T-helper 1 cell treated with Interleukin-12 subunit alpha and Interleukin-12 subunit beta and Interleukin-4 antibody, amounts not matched to agents 30 μg/mL and 1 μg/mL, for 36 hours (primary cell): ENCODE results near the gene YPEL2.
"Not testable (repeated sequence)": the region's sequence is repeated elsewhere in the genome, so short reads cannot be mapped to it uniquely, and the experiment has no call there.

Experiments
- H3K27ac Mint-ChIP-seq: one replicate; pipeline ENCODE4 v1.8.0; 2021; ENCODE audit warnings: mild to moderate bottlenecking, mixed read lengths
- H3K27me3 Mint-ChIP-seq: one replicate; pipeline ENCODE4 v1.8.0; 2021; ENCODE audit warnings: low read depth, mixed read lengths
- H3K36me3 Mint-ChIP-seq: one replicate; pipeline ENCODE4 v1.8.0; 2021; ENCODE audit warnings: low read depth, mixed read lengths
- H3K4me1 Mint-ChIP-seq: one replicate; pipeline ENCODE4 v1.8.0; 2021; ENCODE audit warnings: low read depth, mixed read lengths
- H3K4me3 Mint-ChIP-seq: one replicate; pipeline ENCODE4 v1.8.0; 2021; ENCODE audit warnings: mild to moderate bottlenecking, moderate library complexity, mixed read lengths
- H3K9me3 Mint-ChIP-seq: one replicate; pipeline ENCODE4 v1.8.0; 2021; ENCODE audit warnings: mixed read lengths

The YPEL2 gene

GRCh38 chr17:59331129-59331928 lies at the start of gene YPEL2:
Gene YPEL2, plus strand, starts transcription at chr17:59331655. Its CDS starts 21,755 bp downstream, at chr17:59353410.
- H3K27ac Mint-ChIP-seq = peak within 1 kb of the TSS; percentile 70

GRCh38 chr17:59284317-59284716 lies 47.1 kb upstream of the YPEL2 start:
- peak overlapping the region; percentile 6 for H3K27ac Mint-ChIP-seq
- H3K27me3 Mint-ChIP-seq = no peaks in the 10 kb centered on the region
- H3K4me3 Mint-ChIP-seq = no peak overlapping the region
- no peaks in the 10 kb centered on the region for H3K9me3 Mint-ChIP-seq
- H3K4me1 Mint-ChIP-seq = no peaks in the 10 kb centered on the region
- no peaks in the 10 kb centered on the region for H3K36me3 Mint-ChIP-seq

More at GRCh38 chr17:59331129-59331928, at the start of gene YPEL2:
- H3K9me3 Mint-ChIP-seq = no peaks in the 10 kb centered on the region
- H3K4me1 Mint-ChIP-seq = peaks cover 41% of the 10 kb centered on the region
- peaks cover 3% of the 10 kb centered on the region for H3K36me3 Mint-ChIP-seq
- H3K4me3 Mint-ChIP-seq = peak within 1 kb of the TSS; percentile 86
- peaks cover 25% of the 10 kb centered on the region for H3K27me3 Mint-ChIP-seq

GRCh38 chr17:59287452-59287851 lies 44.0 kb upstream of the YPEL2 start:
- H3K4me3 Mint-ChIP-seq = no peak overlapping the region
- H3K9me3 Mint-ChIP-seq = no peaks in the 10 kb centered on the region
- no peaks in the 10 kb centered on the region for H3K4me1 Mint-ChIP-seq
- peaks cover 5% of the 10 kb centered on the region for H3K27me3 Mint-ChIP-seq
- no peak overlapping the region for H3K27ac Mint-ChIP-seq
- H3K36me3 Mint-ChIP-seq = no peaks in the 10 kb centered on the region

- Mint-ChIP-seq H3K27me3 (peaks cover 5% of the 10 kb centered on the region), H3K27ac (no peak overlapping the region), H3K36me3 (no peaks in the 10 kb centered on the region), H3K9me3 (no peaks in the 10 kb centered on the region), H3K4me1 (no peaks in the 10 kb centered on the region), H3K4me3 (no peak overlapping the region)
Observed at GRCh38 chr17:59287891-59288290, 43.6 kb upstream of the YPEL2 start.

GRCh38 chr17:59289981-59290301 lies 41.5 kb upstream of the YPEL2 start:
- H3K27ac Mint-ChIP-seq = no peak overlapping the region
- H3K27me3 Mint-ChIP-seq = peaks cover 5% of the 10 kb centered on the region
- H3K4me3 Mint-ChIP-seq = no peak overlapping the region
- no peaks in the 10 kb centered on the region for H3K36me3 Mint-ChIP-seq
- no peaks in the 10 kb centered on the region for H3K9me3 Mint-ChIP-seq
- no peaks in the 10 kb centered on the region for H3K4me1 Mint-ChIP-seq

GRCh38 chr17:59290302-59290998 lies 41.0 kb upstream of the YPEL2 start:
- H3K4me3 Mint-ChIP-seq = not testable (repeated sequence)

GRCh38 chr17:59292174-59292523 lies 39.3 kb upstream of the YPEL2 start:
- H3K36me3 Mint-ChIP-seq = no peaks in the 10 kb centered on the region
- H3K9me3 Mint-ChIP-seq = no peaks in the 10 kb centered on the region
- peaks cover 5% of the 10 kb centered on the region for H3K27me3 Mint-ChIP-seq
- H3K4me3 Mint-ChIP-seq = no peak overlapping the region
- no peak overlapping the region for H3K27ac Mint-ChIP-seq
- H3K4me1 Mint-ChIP-seq = no peaks in the 10 kb centered on the region

More at GRCh38 chr17:59290302-59290998, 41.0 kb upstream of the YPEL2 start:
- not testable (repeated sequence) for H3K9me3 Mint-ChIP-seq, H3K27ac Mint-ChIP-seq, H3K27me3 Mint-ChIP-seq, H3K36me3 Mint-ChIP-seq, H3K4me1 Mint-ChIP-seq

GRCh38 chr17:59296190-59296589 lies 35.3 kb upstream of the YPEL2 start:
- Mint-ChIP-seq H3K36me3 (no peaks in the 10 kb centered on the region), H3K4me1 (no peaks in the 10 kb centered on the region), H3K27ac (no peak overlapping the region), H3K9me3 (no peaks in the 10 kb centered on the region), H3K4me3 (no peak overlapping the region), H3K27me3 (peaks cover 5% of the 10 kb centered on the region)

GRCh38 chr17:59298521-59298920 lies 32.9 kb upstream of the YPEL2 start:
- H3K4me3 Mint-ChIP-seq = no peak overlapping the region
- H3K27ac Mint-ChIP-seq = no peak overlapping the region
- no peaks in the 10 kb centered on the region for H3K4me1 Mint-ChIP-seq
- no peaks in the 10 kb centered on the region for H3K36me3 Mint-ChIP-seq
- no peaks in the 10 kb centered on the region for H3K9me3 Mint-ChIP-seq
- peaks cover 5% of the 10 kb centered on the region for H3K27me3 Mint-ChIP-seq

- Mint-ChIP-seq H3K9me3 (no peaks in the 10 kb centered on the region), H3K4me1 (no peaks in the 10 kb centered on the region), H3K4me3 (no peak overlapping the region), H3K27me3 (peaks cover 10% of the 10 kb centered on the region), H3K27ac (no peak overlapping the region), H3K36me3 (no peaks in the 10 kb centered on the region)
Observed at GRCh38 chr17:59299400-59300092, 31.9 kb upstream of the YPEL2 start.

- Mint-ChIP-seq H3K4me1 (no peaks in the 10 kb centered on the region), H3K9me3 (no peaks in the 10 kb centered on the region), H3K4me3 (no peak overlapping the region), H3K27me3 (peaks cover 15% of the 10 kb centered on the region), H3K27ac (no peak overlapping the region), H3K36me3 (no peaks in the 10 kb centered on the region)
Observed at GRCh38 chr17:59300941-59301340, 30.5 kb upstream of the YPEL2 start.

- Mint-ChIP-seq H3K27ac (no peak overlapping the region), H3K4me3 (no peak overlapping the region), H3K4me1 (no peaks in the 10 kb centered on the region), H3K27me3 (peaks cover 15% of the 10 kb centered on the region), H3K36me3 (no peaks in the 10 kb centered on the region), H3K9me3 (no peaks in the 10 kb centered on the region)
Observed at GRCh38 chr17:59304811-59305210, 26.6 kb upstream of the YPEL2 start.

- H3K27me3 Mint-ChIP-seq = no peaks in the 10 kb centered on the region
- H3K4me3 Mint-ChIP-seq = no peak overlapping the region
- peaks cover 6% of the 10 kb centered on the region for H3K4me1 Mint-ChIP-seq
- H3K27ac Mint-ChIP-seq = no peak overlapping the region
- no peaks in the 10 kb centered on the region for H3K36me3 Mint-ChIP-seq
- H3K9me3 Mint-ChIP-seq = no peaks in the 10 kb centered on the region
Observed at GRCh38 chr17:59310263-59310920, 21.1 kb upstream of the YPEL2 start.

- H3K4me1 Mint-ChIP-seq = peaks cover 6% of the 10 kb centered on the region
- H3K9me3 Mint-ChIP-seq = no peaks in the 10 kb centered on the region
- H3K27me3 Mint-ChIP-seq = no peaks in the 10 kb centered on the region
- H3K27ac Mint-ChIP-seq = no peak overlapping the region
- no peak overlapping the region for H3K4me3 Mint-ChIP-seq
- H3K36me3 Mint-ChIP-seq = no peaks in the 10 kb centered on the region
Observed at GRCh38 chr17:59311051-59311468, 20.4 kb upstream of the YPEL2 start.
